Cortex of kidney (tissue), 1 donor: Measurements from ENCODE around the gene IPO4.
A peak's percentile ranks its signal among the peaks of the same experiment; 100 is the strongest.
"Not testable (repeated sequence)": the region's sequence is repeated elsewhere in the genome, so short reads cannot be mapped to it uniquely, and the experiment has no call there.

Source experiments
- DNase-seq: peaks from one replicate; lab custom pipeline; 2025; lab: John Stamatoyannopoulos, UW

Gene IPO4

DNA sequence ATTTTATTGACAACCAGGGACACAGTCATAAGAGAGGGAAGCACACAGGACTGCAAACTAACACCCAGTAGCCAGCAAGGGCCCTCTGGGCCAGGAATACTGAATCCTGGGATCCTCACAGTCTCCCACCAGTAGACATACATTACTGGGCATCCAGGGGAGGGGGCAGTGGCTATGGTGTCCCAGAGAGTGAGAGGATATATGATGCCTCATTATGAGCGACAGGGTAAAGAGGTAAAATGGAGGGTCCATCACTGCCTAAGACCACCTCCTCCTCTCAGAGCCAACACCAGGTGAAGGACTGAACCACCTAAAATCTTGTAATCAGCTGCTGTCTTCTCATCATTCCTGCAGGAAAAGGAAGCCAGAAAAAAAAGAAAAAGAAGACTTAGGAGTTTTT, 28.3 kb upstream of the IPO4 start:
- not testable (repeated sequence) for DNase-seq

DNA sequence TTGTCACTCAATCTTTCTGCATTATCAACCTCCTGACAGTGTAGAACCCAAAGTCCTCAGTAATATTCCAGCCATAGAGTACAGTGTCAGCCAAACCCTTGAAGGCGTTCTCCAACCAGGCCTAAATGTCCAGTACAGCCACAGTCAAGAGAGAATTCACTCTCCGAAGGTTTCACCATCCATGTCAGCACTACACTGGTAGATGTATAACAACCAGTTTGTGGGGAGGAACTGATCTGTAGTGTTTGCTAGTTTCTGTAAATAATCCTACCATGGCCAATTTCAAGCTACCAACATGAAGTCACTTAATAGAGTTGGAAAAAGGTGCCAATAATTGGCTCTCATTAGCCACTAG, 27.7 kb upstream of the IPO4 start:
- DNase-seq: no peak

DNA sequence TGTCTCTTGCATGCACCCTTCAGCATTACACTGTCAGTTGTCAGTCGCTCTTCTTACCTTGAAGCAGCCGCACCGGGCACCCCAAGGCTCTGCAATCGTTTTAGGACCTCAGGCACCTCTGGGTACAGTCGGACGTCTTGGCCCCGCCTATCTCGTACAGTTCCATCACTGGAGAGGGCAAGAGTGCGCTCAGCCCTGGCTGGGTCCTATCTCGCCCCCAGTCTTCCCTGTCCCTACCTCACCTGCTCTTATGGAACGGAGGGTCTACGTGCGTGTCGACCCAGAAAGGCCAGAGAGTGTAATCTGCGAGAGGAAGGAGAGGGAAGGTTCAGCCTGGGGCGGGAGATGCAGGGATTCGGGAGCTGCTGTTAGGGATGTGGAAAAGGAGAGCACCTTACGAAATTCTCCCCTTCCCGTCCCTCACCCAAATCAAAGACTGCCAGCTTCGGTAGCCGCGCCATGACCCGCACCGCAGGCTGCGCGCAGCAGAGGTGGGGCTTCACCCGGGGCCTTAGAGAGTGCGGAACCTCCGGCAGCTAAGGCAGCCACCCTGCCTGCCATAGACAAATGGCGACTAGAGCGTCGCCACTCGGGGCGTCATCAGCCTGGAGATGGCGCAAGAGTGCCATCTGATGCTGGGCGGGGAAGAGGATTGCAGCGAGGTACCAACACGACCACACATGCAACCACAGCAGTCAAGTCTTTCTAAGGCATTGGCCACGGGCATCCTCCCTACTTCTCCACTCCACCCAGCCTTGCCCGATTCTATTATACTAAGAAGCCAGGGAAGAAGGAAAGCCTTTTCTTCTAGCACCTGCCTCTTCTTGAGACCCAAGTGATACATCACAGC, 27.1 kb upstream of the IPO4 start, which contains the start of gene MDP1:
Gene MDP1 (minus strand): TSS at position 572 of the 850 bp plus-strand sequence. CDS start 111 bp downstream, at position 461.
- DNase-seq: no peak

DNA sequence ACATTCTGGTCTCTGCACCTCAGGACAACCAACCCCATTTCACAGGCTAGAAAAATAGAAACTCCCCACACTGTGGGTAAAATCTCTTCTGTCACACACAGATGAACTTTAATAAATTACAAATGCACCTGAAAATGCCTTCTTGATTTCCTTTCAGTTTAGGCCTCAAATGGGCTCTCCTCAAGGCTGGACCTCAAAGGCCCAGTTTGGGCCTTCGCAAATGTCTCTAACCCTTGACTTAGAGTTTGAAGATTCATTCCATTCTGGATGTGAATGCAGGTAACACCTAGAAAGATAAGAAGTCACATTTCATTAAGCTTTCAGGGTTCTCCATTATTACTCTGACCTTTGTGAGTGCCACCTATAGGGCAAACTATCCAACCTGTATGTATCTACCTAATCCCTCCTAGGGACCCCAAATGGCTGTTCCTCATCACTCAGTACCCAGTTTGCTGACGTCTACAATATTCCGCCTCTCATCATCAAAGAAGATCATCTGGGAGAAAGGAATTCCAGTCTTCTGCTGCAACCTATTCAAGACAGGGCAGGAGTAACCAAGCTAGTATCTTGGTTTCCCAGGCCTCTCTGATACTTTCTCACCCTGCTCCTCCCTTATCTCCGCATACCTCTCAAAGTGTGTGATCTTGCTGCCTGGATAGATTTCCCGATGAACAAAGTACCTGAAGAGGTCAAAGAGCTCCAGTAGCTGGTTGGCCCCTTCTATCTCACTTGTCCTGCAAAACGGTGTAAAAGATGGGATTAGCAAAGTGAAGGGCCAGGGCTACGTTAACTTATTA, 25.4 kb upstream of the IPO4 start:
- no peak for DNase-seq

DNA sequence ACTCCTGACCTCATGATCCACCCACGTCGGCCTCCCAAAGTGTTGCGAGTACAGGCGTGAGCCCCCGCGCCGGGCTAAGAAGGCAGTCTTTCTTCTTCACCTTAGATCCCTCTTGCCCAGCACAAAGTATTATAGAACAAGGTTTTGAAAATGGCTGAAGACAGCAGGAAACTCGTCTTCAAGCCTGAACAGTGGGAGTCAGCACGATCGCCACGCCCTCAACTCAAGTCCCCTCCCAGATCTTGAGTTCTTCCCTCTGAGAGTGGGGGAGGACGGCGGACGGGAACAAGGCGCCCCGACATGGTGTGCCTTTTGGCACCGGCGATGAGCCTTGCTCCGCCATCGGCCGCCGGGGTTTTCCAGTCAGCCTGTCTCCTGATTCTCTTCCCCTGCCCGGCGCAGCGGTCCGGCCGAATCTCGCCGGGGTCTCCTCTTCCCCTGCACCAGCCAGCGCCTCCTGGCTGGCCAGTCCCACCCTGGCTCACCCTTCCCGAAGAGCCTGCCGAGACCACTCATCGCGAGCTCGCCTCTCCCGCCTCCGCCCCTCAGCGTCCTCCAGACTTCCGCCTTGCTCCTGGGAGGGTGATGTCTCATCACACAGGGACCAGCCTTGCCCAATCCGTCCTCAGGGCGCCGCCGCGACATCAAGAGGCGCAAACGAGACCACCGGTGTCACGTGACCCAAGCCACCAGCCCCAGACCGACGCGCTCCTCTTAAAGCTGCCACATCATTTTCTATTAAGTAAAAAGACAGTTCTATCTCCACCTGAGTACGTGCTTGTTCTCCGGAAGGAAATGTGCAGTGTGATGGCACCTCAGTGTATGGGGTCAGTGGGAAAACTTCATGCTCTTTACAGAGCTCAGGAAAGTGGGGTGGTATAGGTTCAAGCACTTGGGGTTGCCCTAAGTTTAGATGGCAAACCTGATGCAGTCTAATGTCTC, 24.6 kb upstream of the IPO4 start, which contains the start of gene CHMP4A:
Gene CHMP4A (minus strand): TSS at position 565 of the 942 bp plus-strand sequence. CDS start 49 bp downstream, at position 516.
- DNase-seq: peak; percentile 23

DNA sequence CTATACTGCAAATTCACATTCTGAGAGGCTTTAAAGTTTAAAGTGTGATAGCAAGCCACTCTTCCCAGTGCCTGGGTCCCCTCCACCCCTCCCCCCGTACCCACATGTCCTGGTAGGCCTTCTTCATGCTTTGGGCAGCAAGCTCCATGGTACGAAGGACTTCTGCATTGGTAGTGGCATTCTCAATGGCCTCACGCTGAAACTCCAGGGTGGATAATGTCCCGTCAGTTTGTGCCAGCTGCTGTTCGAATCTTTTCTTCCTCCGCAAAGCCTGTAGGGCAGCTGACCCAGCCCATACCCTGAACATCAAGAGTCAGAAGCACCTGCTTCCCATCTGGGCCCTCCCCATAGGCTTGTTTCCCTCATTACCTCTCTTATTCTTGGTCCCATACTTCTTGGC, 22.7 kb upstream of the IPO4 start:
- no peak for DNase-seq

DNA sequence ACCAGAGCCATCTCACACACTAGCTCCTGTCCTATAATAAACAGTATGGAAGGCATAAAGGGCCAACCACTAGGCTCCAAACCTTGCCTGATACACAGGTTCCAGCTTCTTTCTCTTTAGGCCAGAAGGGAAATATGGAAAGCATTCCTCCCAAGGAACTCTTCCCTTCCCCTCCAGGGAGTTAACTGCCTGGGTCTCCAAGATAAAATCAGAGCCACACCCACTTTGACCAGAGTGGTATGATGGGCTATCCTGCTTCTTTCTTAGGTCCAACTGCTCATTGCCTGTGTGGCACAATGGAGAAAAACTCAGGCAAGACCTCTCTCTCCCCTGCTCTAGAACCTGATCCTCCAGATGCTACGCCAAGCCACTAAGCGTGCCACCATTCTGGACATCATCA, 19.0 kb upstream of the IPO4 start:
- no peak for DNase-seq

DNA sequence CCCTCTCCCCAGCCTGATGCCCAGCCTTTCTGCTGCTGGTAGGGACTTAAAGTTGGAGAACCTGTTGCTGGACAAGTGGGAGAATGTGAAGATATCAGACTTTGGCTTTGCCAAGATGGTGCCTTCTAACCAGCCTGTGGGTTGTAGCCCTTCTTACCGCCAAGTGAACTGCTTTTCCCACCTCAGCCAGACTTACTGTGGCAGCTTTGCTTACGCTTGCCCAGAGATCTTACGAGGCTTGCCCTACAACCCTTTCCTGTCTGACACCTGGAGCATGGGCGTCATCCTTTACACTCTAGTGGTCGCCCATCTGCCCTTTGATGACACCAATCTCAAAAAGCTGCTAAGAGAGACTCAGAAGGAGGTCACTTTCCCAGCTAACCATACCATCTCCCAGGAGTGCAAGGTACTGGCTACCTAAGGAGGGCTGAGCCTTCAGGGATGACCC, 18.5 kb upstream of the IPO4 start:
- no peak for DNase-seq

DNA sequence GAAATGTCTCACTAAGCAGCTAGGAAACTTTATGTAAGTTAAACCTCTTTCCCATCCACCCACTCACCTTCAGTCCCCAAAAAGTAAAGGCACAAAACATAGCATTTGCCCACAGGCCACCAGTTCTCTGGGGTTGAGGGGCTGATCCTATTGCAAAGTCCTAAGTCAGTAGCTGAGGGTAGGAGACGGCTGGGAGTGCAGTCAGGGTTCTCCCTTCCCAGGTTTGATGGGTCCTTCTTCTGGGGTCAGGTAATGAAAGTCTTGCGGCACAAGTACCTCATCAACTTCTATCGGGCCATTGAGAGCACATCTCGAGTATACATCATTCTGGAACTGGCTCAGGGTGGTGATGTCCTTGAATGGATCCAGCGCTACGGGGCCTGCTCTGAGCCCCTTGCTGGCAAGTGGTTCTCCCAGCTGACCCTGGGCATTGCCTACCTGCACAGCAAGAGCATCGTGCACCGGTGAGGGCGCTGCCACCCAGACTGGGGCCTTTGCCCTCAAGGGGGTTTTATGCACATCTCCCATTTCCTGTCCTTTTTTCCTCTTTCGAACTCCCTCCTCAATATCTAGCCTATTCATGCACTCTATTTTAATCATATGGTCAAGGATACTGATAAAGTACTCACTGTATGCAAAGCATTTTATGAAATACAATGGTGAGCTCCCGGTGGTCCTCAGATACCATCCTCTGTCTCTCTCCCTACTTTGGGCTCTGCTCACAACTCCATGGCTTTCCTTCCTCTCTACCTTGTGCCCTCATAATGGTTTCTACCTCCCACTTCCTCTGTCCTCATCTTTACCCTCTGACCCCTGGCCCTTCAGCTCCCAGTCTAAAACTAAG, 17.9 kb upstream of the IPO4 start:
- no peak for DNase-seq

DNA sequence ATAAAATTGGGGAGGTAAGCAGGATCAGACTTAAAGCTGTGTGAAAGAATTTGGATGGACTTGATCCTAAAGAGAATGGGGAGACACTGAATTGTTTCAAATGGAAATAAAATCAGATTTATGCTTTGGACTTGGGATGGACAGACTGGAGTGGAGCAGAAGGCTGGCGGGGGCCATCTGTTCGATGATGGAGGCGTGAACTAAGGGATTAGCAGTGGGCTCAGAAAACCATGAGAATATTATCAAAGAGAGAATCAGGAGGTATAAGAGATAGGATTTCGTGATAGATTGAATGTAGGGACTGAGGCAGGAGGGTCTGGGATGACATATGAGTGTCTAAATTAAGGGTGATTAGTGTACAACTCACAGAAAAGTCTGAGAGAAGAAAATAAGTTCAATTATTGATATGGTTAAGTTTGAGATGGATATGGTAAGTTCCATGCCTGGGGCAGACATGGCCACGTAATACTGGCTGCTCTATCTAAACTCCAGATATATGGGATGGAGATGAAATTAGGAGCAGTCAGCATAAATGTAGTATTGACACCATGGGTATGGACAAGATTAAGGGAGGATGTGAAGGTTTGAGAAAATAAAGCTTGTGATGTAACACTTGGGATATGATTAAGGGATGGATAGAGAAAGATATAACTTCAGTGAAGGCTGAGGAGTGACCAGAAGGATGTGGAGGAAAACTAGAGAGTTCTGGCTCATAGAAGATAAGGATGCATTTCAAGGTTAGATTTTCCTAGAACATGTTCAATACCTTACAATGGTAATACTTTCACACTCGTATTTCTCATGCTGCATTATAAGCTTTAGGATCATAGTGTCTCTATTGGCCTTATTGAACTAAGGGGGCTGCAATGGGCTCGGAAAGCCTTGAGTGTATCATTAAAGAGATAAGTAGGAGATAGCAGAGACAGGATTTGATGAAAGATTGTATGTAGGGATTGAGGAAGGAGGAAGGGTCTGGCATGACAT, 15.8 kb upstream of the IPO4 start:
- no peak for DNase-seq

DNA sequence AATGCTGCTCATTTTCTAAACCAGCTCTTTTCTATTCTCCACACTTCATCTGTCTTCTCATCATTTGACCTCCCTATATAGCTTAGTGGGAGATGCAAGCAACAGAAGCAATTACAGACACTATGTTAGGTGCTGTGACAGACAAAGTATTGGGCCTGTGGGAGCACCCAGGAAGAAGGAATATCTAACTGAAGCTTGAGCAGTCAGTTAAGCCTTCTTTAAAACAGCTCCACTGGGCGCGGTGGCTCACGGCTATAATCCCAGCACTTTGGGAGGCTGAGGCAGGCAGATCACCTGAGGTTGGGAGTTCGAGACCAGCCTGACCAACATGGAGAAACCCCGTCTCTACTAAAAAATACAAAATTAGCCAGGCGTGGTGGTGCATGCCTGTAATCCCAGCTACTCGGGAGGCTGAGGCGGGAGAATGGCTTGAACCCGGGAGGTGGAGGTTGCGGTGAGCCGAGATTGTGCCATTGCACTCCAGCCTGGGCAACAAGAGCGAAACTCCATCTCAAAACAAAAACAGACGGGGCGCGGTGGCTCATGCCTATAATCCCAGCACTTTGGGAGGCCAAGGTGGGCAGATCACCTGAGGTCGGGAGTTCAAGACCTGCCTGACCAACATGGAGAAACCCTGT, 14.8 kb upstream of the IPO4 start:
- DNase-seq: not testable (repeated sequence)

DNA sequence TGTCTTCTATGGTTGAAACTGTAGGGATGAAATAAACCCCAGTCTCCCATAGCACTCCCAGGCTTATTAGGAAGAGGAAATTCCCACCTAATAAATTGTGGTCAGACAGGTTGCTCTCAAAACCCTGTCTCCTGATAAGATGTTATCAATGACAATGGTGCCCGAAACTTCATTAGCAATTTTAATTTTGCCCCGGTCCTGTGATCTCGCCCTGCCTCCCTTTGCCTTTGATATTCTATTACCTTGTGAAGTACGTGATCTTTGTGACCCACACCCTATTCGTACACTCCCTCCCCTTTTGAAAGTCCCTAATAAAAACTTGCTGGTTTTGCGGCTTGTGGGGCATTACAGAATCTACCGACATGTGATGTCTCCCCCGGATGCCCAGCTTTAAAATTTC, 13.9 kb upstream of the IPO4 start:
- DNase-seq: not testable (repeated sequence)

DNA sequence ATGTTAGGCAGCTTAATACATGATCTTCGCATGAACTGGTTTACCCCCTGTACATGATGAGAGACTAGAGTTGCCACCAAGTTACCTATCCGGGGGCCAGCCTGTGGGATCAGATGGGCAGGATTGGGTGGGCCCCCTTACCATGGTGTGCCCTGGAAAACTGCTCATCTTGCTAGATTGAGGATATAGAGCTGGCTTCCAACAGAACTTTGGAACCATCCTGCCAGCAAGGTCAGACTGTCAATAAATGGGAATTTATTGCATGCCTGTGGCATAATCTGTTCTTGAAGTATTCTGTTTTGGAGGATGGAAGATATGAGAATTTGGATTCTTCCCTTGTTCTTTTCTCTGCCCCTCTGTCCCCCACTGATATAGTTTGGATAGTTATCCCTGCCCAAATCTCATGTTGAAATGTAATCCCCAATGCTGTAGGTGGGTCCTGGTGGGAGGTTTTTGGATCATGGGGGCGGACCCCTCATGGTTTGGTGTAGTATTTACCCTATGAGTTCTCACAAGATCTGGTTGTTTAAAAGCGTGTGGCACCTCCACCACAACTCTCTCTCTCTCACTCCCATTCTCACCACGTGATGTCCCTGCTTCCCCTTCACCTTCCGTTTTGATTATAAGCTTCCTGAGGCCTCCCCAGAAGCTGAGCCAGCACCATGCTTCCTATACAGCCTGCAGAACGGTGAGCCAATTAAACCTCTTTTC, 10.4 kb upstream of the IPO4 start:
- no peak for DNase-seq

DNA sequence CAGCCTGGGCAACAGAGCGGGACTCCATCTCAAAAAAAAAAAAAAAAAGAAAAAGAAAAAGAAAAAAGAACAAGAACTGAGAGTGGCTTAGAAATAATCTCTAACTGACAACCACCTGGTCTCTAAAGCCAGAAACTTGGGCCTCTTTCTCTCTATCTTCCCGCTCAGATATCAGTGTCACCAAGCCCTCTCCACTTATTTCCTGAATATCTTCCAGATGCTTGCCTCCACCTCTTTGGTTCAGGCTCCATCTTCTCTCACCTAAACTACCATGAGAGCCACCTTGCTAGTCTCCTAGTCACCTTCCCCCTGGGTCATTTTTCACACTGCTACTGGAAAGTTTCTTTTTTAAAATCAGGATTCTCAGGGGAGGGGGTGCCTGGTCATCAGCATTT, 8.4 kb upstream of the IPO4 start:
- DNase-seq: no peak

DNA sequence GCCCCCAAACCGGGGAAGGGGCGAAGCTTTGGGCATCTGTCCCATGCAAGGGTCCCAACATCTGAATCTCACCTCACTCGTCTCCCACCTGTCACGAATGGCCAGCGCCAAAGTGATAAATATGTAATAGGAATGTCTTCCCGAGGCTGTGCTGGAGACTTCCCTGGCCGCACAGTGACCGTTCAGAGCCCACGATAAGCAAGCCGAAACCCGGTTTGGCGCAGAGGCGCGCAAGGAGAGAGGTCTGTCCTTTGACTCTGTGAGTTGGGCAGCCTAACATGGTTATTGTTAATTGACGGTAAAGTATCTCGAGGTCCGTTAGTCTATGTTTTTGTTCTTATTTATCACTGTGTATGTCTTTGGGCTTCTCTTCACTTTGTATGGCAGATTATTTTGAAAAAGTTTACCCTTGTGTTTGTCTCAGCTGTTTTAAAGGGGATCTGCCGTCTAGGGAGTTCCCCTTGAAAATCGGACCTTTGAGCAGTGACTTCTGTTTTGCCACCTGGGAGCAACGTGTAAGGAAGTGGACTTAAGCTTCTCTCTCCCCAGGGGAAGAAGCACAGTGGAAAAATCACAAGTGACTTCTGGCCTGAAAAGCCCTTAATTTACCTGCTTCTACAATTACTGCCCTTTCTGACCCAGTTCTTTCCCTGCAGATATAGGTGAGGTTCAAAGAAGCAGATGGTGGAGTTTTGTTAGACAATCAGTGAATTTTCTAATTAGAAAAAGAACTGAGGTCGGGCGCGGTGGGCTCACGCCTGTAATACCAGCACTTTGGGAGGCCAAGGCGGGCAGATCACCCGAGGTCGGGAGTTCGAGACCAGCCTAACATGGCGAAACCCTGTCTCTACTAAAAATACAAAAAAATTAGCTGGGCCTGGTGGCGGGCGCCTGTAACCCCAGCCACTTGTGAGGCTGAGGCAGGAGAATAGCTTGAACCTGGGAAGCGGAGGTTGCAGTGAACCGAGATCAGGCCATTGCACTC, 7.7 kb upstream of the IPO4 start:
- no peak for DNase-seq

DNA sequence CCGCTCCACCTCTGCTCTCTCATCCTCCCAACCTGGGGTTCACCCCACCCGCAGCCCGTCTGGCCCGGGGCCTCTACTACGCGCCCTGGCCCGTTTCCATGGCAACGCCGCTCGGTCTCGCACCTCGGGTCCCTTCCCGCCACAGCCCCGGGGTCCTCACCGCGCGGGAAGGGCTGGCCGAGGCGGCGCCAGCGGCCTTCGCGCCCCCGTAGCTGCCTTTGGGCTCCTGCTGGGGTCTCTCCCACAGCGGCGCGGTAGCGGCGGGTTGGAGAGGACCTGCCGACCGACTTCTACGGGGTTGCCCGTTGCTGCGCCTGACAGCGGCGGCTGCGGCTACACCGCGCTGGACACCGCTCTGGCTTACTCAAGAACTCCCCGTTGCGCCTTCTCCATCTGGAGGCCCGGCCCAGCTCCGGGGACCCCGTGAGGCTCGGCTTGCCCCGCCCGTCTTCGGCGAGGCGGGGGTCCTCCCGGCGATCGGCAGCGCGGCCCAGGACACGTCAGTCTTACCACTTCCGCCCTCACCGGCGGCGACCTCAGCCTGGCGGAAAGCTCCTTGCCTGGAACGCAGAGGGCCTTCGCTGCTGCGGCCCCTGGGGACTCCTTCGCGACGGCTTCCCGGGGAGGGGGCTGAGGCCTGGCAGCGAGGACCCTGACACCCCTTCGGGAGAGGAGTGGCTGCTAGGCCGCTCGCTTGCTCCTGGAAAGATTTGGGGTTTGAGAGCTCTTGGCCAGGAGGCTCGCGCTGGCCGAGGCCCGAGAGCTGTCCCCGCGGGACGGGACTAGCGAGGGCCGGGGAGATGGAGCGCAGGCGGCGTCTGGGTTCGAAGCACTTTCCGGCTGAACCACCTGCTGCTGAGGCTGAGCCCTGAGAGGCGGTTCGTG, 6.8 kb upstream of the IPO4 start, which contains the start of gene TM9SF1:
Gene TM9SF1 (minus strand): TSS at position 256 of the 885 bp plus-strand sequence. CDS start 422 bp downstream, outside the sequence.
- DNase-seq: no peak
